GM10847 (cell line): ENCODE results near the gene MS4A2.

Source experiments
- POLR2A ChIP-seq: IDR thresholded peaks from 2 replicates; pipeline ENCODE4 v1.6.1; 2011; ENCODE audit not compliant: insufficient read length; ENCODE audit errors: extremely low read depth

Gene MS4A2

GRCh38 chr11:60130496-60130895 is 42.0 kb downstream of the MS4A2 start:
- TF ChIP-seq POLR2A = no peak

DNA sequence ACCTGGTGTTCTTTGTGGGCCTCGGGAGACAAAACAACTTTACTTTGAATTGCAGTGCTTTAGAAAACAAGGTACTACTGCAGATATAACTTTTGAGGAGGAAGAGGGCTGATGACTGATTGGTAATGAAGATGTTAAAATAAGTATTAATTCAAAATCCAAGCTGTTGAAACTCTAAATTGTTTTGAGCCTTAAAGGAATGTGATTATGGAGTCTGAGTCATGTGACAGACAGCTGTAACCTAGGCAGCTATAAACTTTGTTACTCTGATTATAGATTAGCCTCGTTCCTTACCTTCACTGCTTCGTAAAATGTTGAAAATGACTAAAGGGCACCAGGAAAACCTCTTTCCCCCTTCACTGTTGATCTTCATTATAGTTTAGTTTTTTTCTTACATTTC is 43.4 kb downstream of the MS4A2 start:
- no peak for TF ChIP-seq POLR2A

DNA sequence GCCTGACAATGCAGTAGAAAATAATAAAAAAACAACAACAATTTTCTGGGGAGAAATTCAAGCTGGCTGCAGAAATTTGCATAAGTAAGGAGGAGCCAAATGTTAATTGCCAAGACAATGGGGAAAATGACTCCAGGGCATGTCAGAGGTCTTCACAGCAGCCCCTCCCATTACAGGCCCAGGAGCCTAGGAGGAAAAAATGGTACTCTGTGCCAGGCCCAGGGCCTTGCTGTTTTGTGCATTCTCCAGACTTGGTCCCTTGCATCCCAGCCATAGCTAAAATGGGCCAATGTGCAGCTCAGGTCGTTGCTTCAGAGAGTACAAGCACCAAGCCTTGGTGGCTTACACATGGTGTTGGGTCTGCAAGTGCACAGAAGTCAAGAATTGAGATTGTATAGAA is 45.5 kb downstream of the MS4A2 start:
- no peak for TF ChIP-seq POLR2A

- TF ChIP-seq POLR2A = no peak
Measured at GRCh38 chr11:60143768-60144167, 55.3 kb downstream of the MS4A2 start.

GRCh38 chr11:60145677-60146076 is 57.2 kb downstream of the MS4A2 start:
- TF ChIP-seq POLR2A = no peak
